ENCODE results near the gene GANAB. TPM values are rescaled to one million over a fixed set of nuclear protein-coding genes. Genes with fewer than 3 reads are reported as not detected.

GANAB gene
- total RNA-seq, 4 donors from 2014 or later = 60.2 to 129 (median 120) TPM

GRCh38 chr11:62607714-62608113 is 38.7 kb downstream of the GANAB start:
- WGBS, 2 donors (ENCODE audit: low coverage in 1 of 2) = 78 to 80% methylated on average over 4 of the region's 4 CpGs
- no peaks in the 10 kb centered on the region for H3K36me3 ChIP-seq
- H3K9me3 ChIP-seq = no peaks in the 10 kb centered on the region
- peaks cover 11 to 30% (median 17%) of the 10 kb centered on the region in 4 donors for H3K4me1 ChIP-seq
- no peak for DNase-seq
- H3K27me3 ChIP-seq = no peaks in the 10 kb centered on the region
- intact Hi-C loops (cut with DNase I; ENCODE audit: low total_unique reads) = no loop called here
- TF ChIP-seq CTCF (IDR thresholded peaks at IDR 0.05) (no peak), POLR2A (IDR thresholded peaks at IDR 0.05) (no peak)
- no peak overlapping the region for H3K4me3 ChIP-seq
- no peak overlapping the region for H3K27ac ChIP-seq
- in situ Hi-C loops (cut with MboI; ENCODE audit: low pct_ligation_motif_present in 1 of 4, low pct_unique_long_range_greater_than_20kb in 1 of 4, low sequenced_read_pairs in 3 of 4) = no loop called here

GRCh38 chr11:62605902-62606301 is 40.5 kb downstream of the GANAB start:
- intact Hi-C loops (cut with DNase I; ENCODE audit: low total_unique reads) (no loop called here), in situ Hi-C loops (cut with MboI; ENCODE audit: low pct_ligation_motif_present in 1 of 4, low pct_unique_long_range_greater_than_20kb in 1 of 4, low sequenced_read_pairs in 3 of 4) (no loop called here)
- no peak overlapping the region for H3K27ac ChIP-seq
- DNase-seq = no peak
- no peaks in the 10 kb centered on the region for H3K9me3 ChIP-seq
- no peaks in the 10 kb centered on the region for H3K36me3 ChIP-seq
- H3K4me3 ChIP-seq = no peak overlapping the region
- no peak for TF ChIP-seq POLR2A (IDR thresholded peaks at IDR 0.05)
- TF ChIP-seq POLR2AphosphoS5 (IDR thresholded peaks at IDR 0.05) = no peak
- no peak for TF ChIP-seq CTCF (IDR thresholded peaks at IDR 0.05)
- no peak for TF ChIP-seq EP300 (IDR thresholded peaks at IDR 0.05; ENCODE audit: low read depth)
- peaks cover 3 to 30% (median 13%) of the 10 kb centered on the region in 4 donors for H3K4me1 ChIP-seq
- H3K27me3 ChIP-seq = no peaks in the 10 kb centered on the region
- WGBS, 2 donors (ENCODE audit: low coverage in 1 of 2) = 92% methylated on average over 15 of the region's 15 CpGs; no CpG with 5 or more reads in 1 of the 2 donors

- H3K9me3 ChIP-seq = no peaks in the 10 kb centered on the region
- H3K27ac ChIP-seq = no peak overlapping the region
- H3K4me3 ChIP-seq = no peak overlapping the region
- H3K4me1 ChIP-seq = peaks cover 0 to 29% (median 14%) of the 10 kb centered on the region in 4 donors
- H3K27me3 ChIP-seq = no peaks in the 10 kb centered on the region
- intact Hi-C loops (cut with DNase I; ENCODE audit: low total_unique reads) = no loop called here
- no peak for DNase-seq
- TF ChIP-seq CTCF (IDR thresholded peaks at IDR 0.05) (no peak), POLR2A (IDR thresholded peaks at IDR 0.05) (no peak), EP300 (IDR thresholded peaks at IDR 0.05; ENCODE audit: low read depth) (no peak), POLR2AphosphoS5 (IDR thresholded peaks at IDR 0.05) (no peak)
- no peaks in the 10 kb centered on the region for H3K36me3 ChIP-seq
- in situ Hi-C loops (cut with MboI; ENCODE audit: low pct_ligation_motif_present in 1 of 4, low pct_unique_long_range_greater_than_20kb in 1 of 4, low sequenced_read_pairs in 3 of 4) = no loop called here
- WGBS, 2 donors (ENCODE audit: low coverage in 1 of 2) = 84 to 100% methylated on average over 1 to 5 of the region's 6 CpGs
Measured at GRCh38 chr11:62605467-62605866, 40.9 kb downstream of the GANAB start.

GRCh38 chr11:62604460-62605120 is 41.8 kb downstream of the GANAB start:
- Histone ChIP-seq H3K27me3 (no peaks in the 10 kb centered on the region), H3K9me3 (no peaks in the 10 kb centered on the region), H3K4me1 (peaks cover 6 to 34% (median 22%) of the 10 kb centered on the region in 4 donors), H3K27ac (no peak overlapping the region), H3K4me3 (no peak overlapping the region), H3K36me3 (no peaks in the 10 kb centered on the region)
- TF ChIP-seq POLR2A (IDR thresholded peaks at IDR 0.05) (no peak), CTCF (IDR thresholded peaks at IDR 0.05) (no peak), EP300 (IDR thresholded peaks at IDR 0.05; ENCODE audit: low read depth) (no peak), POLR2AphosphoS5 (IDR thresholded peaks at IDR 0.05) (no peak)
- no peak for DNase-seq
- intact Hi-C loops (cut with DNase I; ENCODE audit: low total_unique reads) (no loop called here), in situ Hi-C loops (cut with MboI; ENCODE audit: low pct_ligation_motif_present in 1 of 4, low pct_unique_long_range_greater_than_20kb in 1 of 4, low sequenced_read_pairs in 3 of 4) (no loop called here)
- 72% methylated on average over 13 of the region's 13 CpGs; no CpG with 5 or more reads in 1 of the 2 donors for WGBS, 2 donors (ENCODE audit: low coverage in 1 of 2)
